Measurements from ENCODE around the gene KLC1. TPM values are rescaled to one million over a fixed set of nuclear protein-coding genes. Genes with fewer than 3 reads are reported as not detected.

KLC1 gene
- total RNA-seq, 1 donor from 2014 or later: 211 TPM

DNA sequence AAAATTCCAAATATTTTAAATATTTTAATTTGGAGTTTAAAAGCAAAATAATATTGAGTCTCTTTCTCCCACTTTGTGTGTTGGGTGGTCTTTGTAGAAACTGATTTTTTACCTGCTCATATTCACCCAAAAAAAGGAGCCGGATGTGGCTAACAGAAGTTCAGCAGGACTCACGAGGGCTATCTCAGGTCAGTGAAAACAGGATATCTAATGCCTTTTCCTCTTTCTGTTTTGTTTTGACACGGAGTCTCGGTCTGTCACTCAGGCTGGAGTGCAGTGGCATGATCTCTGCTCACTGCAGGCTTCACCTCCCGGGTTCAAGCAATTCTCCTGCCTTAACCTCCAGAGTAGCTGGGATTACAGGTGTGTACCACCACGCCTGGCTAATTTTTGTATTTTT, 35.4 kb upstream of the KLC1 start:
- no peaks in the 10 kb centered on the region for H3K27me3 Mint-ChIP-seq (ENCODE audit: unreplicated experiment)
- no peaks in the 10 kb centered on the region for H3K9me3 Mint-ChIP-seq (ENCODE audit: unreplicated experiment)
- no peak for TF ChIP-seq CTCF (IDR thresholded peaks at IDR 0.05)
- H3K4me3 Mint-ChIP-seq (ENCODE audit: unreplicated experiment): no peak overlapping the region
- DNase-seq (ENCODE audit: extremely low spot score, unreplicated experiment): no peak
- H3K36me3 Mint-ChIP-seq (ENCODE audit: unreplicated experiment): peaks cover 7% of the 10 kb centered on the region
- H3K27ac Mint-ChIP-seq (ENCODE audit: unreplicated experiment): peak overlapping the region; percentile 47
- H3K4me1 Mint-ChIP-seq (ENCODE audit: unreplicated experiment): peaks cover 30% of the 10 kb centered on the region

GRCh38 chr14:103594265-103594664, 34.7 kb upstream of the KLC1 start:
- no peaks in the 10 kb centered on the region for H3K27me3 Mint-ChIP-seq (ENCODE audit: unreplicated experiment)
- H3K27ac Mint-ChIP-seq (ENCODE audit: unreplicated experiment): peak overlapping the region; percentile 95
- peaks cover 30% of the 10 kb centered on the region for H3K4me1 Mint-ChIP-seq (ENCODE audit: unreplicated experiment)
- TF ChIP-seq CTCF (IDR thresholded peaks at IDR 0.05): no peak
- H3K9me3 Mint-ChIP-seq (ENCODE audit: unreplicated experiment): no peaks in the 10 kb centered on the region
- H3K36me3 Mint-ChIP-seq (ENCODE audit: unreplicated experiment): peaks cover 3% of the 10 kb centered on the region
- peak overlapping the region; percentile 54 for H3K4me3 Mint-ChIP-seq (ENCODE audit: unreplicated experiment)
- DNase-seq (ENCODE audit: extremely low spot score, unreplicated experiment): peak; percentile 86

- H3K4me1 Mint-ChIP-seq (ENCODE audit: unreplicated experiment): peaks cover 30% of the 10 kb centered on the region
- H3K4me3 Mint-ChIP-seq (ENCODE audit: unreplicated experiment): no peak overlapping the region
- TF ChIP-seq CTCF (IDR thresholded peaks at IDR 0.05): no peak
- peak; percentile 86 for DNase-seq (ENCODE audit: extremely low spot score, unreplicated experiment)
- peak overlapping the region; percentile 73 for H3K27ac Mint-ChIP-seq (ENCODE audit: unreplicated experiment)
- no peaks in the 10 kb centered on the region for H3K27me3 Mint-ChIP-seq (ENCODE audit: unreplicated experiment)
- H3K9me3 Mint-ChIP-seq (ENCODE audit: unreplicated experiment): no peaks in the 10 kb centered on the region
- peaks cover 1% of the 10 kb centered on the region for H3K36me3 Mint-ChIP-seq (ENCODE audit: unreplicated experiment)
These were observed 31.2 kb upstream of the KLC1 start for GRCh38 chr14:103597623-103598377.

DNA sequence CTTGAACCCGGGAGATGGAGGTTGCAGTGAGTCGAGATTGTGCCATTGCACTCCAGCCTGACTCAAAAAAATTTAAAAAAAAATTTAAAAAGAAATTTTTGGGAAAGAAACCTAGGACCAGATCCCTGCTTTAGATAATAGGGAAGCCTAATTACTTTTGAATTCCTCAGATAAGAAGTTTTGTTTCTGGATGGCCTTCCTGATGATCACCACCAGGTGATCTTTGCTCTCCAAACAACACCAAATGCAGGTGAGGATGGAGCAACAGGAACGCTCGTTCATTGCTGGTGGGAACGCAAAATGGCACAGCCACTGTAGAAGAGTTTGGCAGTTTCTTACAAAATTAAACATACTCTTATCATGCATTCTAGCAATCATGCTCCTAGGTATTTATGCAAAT, 28.5 kb upstream of the KLC1 start:
- TF ChIP-seq CTCF (IDR thresholded peaks at IDR 0.05): no peak
- peaks cover 1% of the 10 kb centered on the region for H3K36me3 Mint-ChIP-seq (ENCODE audit: unreplicated experiment)
- H3K4me1 Mint-ChIP-seq (ENCODE audit: unreplicated experiment): peaks cover 9% of the 10 kb centered on the region
- no peaks in the 10 kb centered on the region for H3K27me3 Mint-ChIP-seq (ENCODE audit: unreplicated experiment)
- H3K9me3 Mint-ChIP-seq (ENCODE audit: unreplicated experiment): no peaks in the 10 kb centered on the region
- H3K27ac Mint-ChIP-seq (ENCODE audit: unreplicated experiment): no peak overlapping the region
- no peak overlapping the region for H3K4me3 Mint-ChIP-seq (ENCODE audit: unreplicated experiment)
- DNase-seq (ENCODE audit: extremely low spot score, unreplicated experiment): no peak

DNA sequence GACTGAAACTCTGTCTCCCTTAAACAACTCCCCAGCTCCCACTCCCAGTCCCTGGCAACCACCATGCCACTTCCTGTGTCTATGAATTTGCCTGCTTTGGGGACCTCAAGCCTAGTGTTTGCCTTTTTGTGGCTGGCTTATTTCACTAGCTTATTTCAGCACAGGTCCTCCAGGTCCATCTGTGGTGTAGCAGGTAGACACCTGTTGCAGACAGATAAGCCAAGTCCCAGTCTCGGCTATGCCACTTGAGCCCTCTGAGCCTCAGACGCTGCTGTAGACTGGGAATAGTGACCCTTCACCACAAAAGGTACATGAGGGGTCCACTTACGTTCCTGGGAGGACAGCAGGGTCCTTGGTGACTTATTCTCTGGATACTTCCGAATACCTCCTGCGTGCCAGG, 24.4 kb upstream of the KLC1 start:
- no peaks in the 10 kb centered on the region for H3K36me3 Mint-ChIP-seq (ENCODE audit: unreplicated experiment)
- peaks cover 20% of the 10 kb centered on the region for H3K4me1 Mint-ChIP-seq (ENCODE audit: unreplicated experiment)
- H3K27ac Mint-ChIP-seq (ENCODE audit: unreplicated experiment): no peak overlapping the region
- no peak overlapping the region for H3K4me3 Mint-ChIP-seq (ENCODE audit: unreplicated experiment)
- H3K9me3 Mint-ChIP-seq (ENCODE audit: unreplicated experiment): no peaks in the 10 kb centered on the region
- no peak for TF ChIP-seq CTCF (IDR thresholded peaks at IDR 0.05)
- H3K27me3 Mint-ChIP-seq (ENCODE audit: unreplicated experiment): no peaks in the 10 kb centered on the region
- DNase-seq (ENCODE audit: extremely low spot score, unreplicated experiment): no peak
